Suprapubic skin (tissue), 3 donors: Measurements from ENCODE around the gene MAGEB17.

Experiments
- CTCF ChIP-seq, 2 donors: fragments of 200-600 bp in 1 of 2; fragments of 450-650 bp in 1 of 2; sonication (generic) in 1 of 2; IDR thresholded peaks; one replicate each; pipeline ENCODE4 v1.5.1; 2016 to 2019; ENCODE audit warnings: antibody characterized with exemption in 2 of 2, mild to moderate bottlenecking in 1 of 2, moderate library complexity in 1 of 2
- POLR2A ChIP-seq, 2 donors: fragments of 450-650 bp; IDR thresholded peaks; one replicate each; pipeline ENCODE4 v1.6.1; 2017; ENCODE audit warnings: antibody characterized with exemption in 2 of 2, mild to moderate bottlenecking in 2 of 2, moderate library complexity in 2 of 2

DNA sequence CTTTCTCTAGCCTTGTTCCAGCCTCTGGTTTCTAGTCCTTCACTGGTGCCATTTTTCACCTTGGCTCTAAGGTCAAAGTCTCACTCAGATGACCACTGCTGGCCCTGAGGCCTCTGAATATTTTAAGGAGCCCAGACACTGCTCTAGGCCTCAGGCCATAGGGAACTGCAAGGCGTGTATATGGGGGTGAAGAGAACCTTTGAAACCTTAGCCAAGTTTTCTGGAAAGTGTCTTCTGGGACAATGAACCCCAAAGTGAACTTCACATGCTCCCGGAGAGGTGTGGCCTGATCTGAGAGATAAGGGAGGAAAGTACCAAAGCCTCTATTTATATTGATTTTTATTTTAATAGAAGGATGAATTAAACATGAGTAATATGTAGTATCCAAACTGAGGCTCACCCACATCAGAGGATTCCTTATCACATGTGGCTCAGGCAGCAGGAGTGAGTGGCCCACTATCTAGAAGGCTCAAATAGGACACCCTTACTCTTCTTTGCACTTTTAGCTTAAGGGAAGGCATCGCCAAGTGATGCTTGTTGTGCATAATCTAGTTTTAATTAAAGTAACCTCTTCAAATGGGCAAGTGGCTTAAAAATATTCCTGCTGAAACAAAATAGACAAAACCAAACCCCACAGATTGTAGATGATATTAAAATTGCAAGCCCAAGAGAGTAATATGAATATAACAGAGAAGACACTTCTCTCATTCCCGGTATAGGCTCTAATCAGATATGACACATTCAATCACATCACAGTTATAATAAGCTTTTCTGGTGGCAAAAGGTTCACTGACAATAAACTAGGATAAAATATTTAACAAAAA lies 25.6 kb upstream of the MAGEB17 start:
- no peak for TF ChIP-seq CTCF (IDR thresholded peaks at IDR 0.05)
- TF ChIP-seq POLR2A (IDR thresholded peaks at IDR 0.05) = no peak
